OCI-LY1 (cell line): ENCODE data around the gene PAFAH2.

Source experiments
- H2AFZ ChIP-seq: fragments of 200-600 bp; sonication (generic), shearing (Covaris generic); 2 replicates; pipeline ENCODE4 v1.6.0; 2014; ENCODE audit warnings: antibody characterized with exemption, mild to moderate bottlenecking, low read length
- H3F3A ChIP-seq: fragments of 200-600 bp; sonication (generic), shearing (Covaris generic); 2 replicates; pipeline ENCODE4 v1.6.0; 2014; ENCODE audit warnings: mild to moderate bottlenecking, antibody characterized with exemption, low read length, moderate library complexity; ENCODE audit not compliant: insufficient read depth
- H3K27ac ChIP-seq: fragments of 200-600 bp; sonication (generic); 2 replicates; pipeline ENCODE4 v1.5.1; 2014; ENCODE audit warnings: low read length, mixed run types, mild to moderate bottlenecking, low read depth; ENCODE audit not compliant: poor library complexity, severe bottlenecking
- H3K27me3 ChIP-seq: fragments of 200-600 bp; sonication (generic); 2 replicates; pipeline ENCODE4 v1.6.0; 2014; ENCODE audit warnings: antibody characterized with exemption, mild to moderate bottlenecking, low read length, moderate library complexity; ENCODE audit not compliant: insufficient read depth
- H3K36me3 ChIP-seq: fragments of 200-600 bp; sonication (generic); 2 replicates; pipeline ENCODE4 v1.6.1; 2014; ENCODE audit warnings: mild to moderate bottlenecking, antibody characterized with exemption, low read length, moderate library complexity, mixed read lengths; ENCODE audit not compliant: insufficient read depth
- H3K4me1 ChIP-seq: fragments of 200-600 bp; sonication (generic); 2 replicates; pipeline ENCODE4 v1.5.1; 2014; ENCODE audit warnings: mild to moderate bottlenecking, low read length, moderate library complexity; ENCODE audit not compliant: insufficient read depth, severe bottlenecking
- H3K4me2 ChIP-seq: fragments of 200-600 bp; sonication (generic), shearing (Covaris generic); 2 replicates; pipeline ENCODE4 v1.6.1; 2014; ENCODE audit warnings: low read length
- H3K4me3 ChIP-seq: fragments of 200-600 bp; sonication (generic); 2 replicates; pipeline ENCODE4 v1.5.1; 2014; ENCODE audit warnings: low read length, low read depth, mild to moderate bottlenecking, mixed read lengths; ENCODE audit not compliant: poor library complexity, severe bottlenecking
- H3K79me2 ChIP-seq: fragments of 200-600 bp; shearing (Covaris generic); 2 replicates; pipeline ENCODE4 v1.6.1; 2016; ENCODE audit warnings: mixed run types, low read length, mixed read lengths; ENCODE audit not compliant: insufficient read depth
- H3K9ac ChIP-seq: fragments of 200-600 bp; sonication (generic), shearing (Covaris generic); 2 replicates; pipeline ENCODE4 v1.6.1; 2014; ENCODE audit warnings: mild to moderate bottlenecking, low read length, mixed read lengths
- H3K9me2 ChIP-seq: fragments of 200-600 bp; sonication (generic), shearing (Covaris generic); 2 replicates; pipeline ENCODE4 v1.6.1; 2014; ENCODE audit warnings: low read depth, mild to moderate bottlenecking, low read length, mixed read lengths
- H3K9me3 ChIP-seq: fragments of 200-600 bp; shearing (Covaris generic); 2 replicates; pipeline ENCODE4 v1.6.1; 2014; ENCODE audit warnings: low read length, mixed read lengths
- H4K20me1 ChIP-seq: fragments of 200-600 bp; sonication (generic), shearing (Covaris generic); 2 replicates; pipeline ENCODE4 v1.6.0; 2016; ENCODE audit warnings: mild to moderate bottlenecking, low read length; ENCODE audit not compliant: insufficient read depth
- EZH2 ChIP-seq: fragments of 200-600 bp; sonication (generic), shearing (Covaris generic); IDR thresholded peaks from 2 replicates; pipeline ENCODE4 v1.8.0; 2017; ENCODE audit warnings: borderline replicate concordance, mixed run types, mild to moderate bottlenecking, antibody characterized with exemption, low read length, moderate library complexity, mixed read lengths
- TF ChIP-seq, protein P1 (sequence below): fragments of 200-600 bp; sonication (generic), shearing (Covaris generic); IDR thresholded peaks from 2 replicates; pipeline ENCODE4 v1.5.1; 2017; ENCODE audit warnings: mild to moderate bottlenecking, antibody characterized with exemption, low read length, moderate library complexity, mixed read lengths

The PAFAH2 gene

DNA sequence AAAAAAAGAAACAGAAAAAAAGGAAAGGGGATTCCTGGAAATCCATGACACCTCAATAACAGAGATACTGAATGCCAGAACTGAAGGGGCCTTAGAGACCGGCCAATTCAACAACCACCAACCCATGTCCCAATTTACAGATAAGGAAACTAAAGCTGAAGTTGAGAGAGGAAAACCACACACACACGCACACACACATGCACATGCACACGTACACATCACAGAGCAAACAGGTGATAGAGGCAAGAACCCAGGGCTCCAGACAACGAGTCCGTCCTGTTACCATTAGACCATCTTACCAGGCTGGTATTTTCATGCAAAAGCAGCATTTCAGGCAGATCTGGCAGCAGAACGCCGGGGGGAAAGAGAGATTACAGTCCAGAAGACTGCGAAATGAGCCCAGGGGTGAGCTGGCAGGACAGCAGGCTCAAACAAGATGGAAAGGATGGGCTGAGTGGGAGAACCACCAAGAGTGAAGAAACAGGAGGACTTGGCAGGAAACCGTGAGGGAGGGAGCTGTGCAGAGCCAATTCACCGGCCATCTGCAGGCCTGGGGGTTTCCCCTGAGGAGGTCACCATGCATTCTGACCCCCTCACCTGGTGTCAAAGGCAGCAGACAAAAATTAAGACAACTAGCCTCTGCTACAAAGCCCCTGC is 43.5 kb downstream of the PAFAH2 start:
- Histone ChIP-seq H3F3A (no peaks in the 10 kb centered on the region), H3K27me3 (no peaks in the 10 kb centered on the region), H3K4me2 (no peak overlapping the region), H3K27ac (peak overlapping the region; percentile 47), H3K9me3 (no peaks in the 10 kb centered on the region), H3K9ac (no peak overlapping the region), H3K4me1 (peaks cover 13% of the 10 kb centered on the region), H4K20me1 (no peaks in the 10 kb centered on the region), H3K9me2 (no peaks in the 10 kb centered on the region), H2AFZ (no peak overlapping the region), H3K36me3 (peaks cover 20% of the 10 kb centered on the region), H3K79me2 (no peaks in the 10 kb centered on the region), H3K4me3 (no peak overlapping the region)
- TF ChIP-seq EZH2: no peak
- TF ChIP-seq, protein P1, sequence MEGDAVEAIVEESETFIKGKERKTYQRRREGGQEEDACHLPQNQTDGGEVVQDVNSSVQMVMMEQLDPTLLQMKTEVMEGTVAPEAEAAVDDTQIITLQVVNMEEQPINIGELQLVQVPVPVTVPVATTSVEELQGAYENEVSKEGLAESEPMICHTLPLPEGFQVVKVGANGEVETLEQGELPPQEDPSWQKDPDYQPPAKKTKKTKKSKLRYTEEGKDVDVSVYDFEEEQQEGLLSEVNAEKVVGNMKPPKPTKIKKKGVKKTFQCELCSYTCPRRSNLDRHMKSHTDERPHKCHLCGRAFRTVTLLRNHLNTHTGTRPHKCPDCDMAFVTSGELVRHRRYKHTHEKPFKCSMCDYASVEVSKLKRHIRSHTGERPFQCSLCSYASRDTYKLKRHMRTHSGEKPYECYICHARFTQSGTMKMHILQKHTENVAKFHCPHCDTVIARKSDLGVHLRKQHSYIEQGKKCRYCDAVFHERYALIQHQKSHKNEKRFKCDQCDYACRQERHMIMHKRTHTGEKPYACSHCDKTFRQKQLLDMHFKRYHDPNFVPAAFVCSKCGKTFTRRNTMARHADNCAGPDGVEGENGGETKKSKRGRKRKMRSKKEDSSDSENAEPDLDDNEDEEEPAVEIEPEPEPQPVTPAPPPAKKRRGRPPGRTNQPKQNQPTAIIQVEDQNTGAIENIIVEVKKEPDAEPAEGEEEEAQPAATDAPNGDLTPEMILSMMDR: no peak

DNA sequence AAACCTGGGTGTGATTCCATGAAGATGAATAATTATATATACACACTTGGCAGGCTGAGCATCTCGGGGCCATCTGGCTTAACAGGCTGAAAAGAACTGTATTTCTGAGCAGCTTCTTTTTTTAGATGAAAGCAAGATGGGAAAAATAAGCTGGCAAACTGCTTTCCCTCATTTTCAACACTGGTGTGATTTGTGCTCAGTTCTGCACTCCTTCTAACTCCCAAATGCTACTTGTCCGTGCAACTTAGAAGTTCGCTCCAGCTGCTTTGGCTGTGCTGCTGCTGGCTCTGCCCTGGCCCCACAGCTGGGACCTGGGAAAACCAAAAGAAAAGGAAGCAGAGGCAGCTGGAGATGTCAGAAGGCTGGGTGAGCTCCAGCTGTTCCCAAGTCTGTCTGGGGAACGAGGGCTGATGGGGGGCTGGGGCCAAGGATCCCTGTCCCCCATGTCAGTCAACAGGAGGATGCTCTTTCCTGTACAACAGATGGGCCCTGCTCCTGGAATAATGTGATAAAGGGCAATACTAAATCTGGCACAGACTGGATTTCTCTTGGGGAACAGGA is 44.9 kb downstream of the PAFAH2 start:
- Histone ChIP-seq H2AFZ (no peak overlapping the region), H3K4me3 (no peak overlapping the region), H3K4me2 (no peak overlapping the region), H3K4me1 (peaks cover 13% of the 10 kb centered on the region), H3F3A (no peaks in the 10 kb centered on the region), H4K20me1 (no peaks in the 10 kb centered on the region), H3K36me3 (peaks cover 6% of the 10 kb centered on the region), H3K27me3 (no peaks in the 10 kb centered on the region), H3K79me2 (no peaks in the 10 kb centered on the region), H3K9me2 (no peaks in the 10 kb centered on the region), H3K9me3 (no peaks in the 10 kb centered on the region), H3K9ac (no peak overlapping the region), H3K27ac (no peak overlapping the region)
- TF ChIP-seq EZH2: no peak
- TF ChIP-seq, protein P1: no peak

DNA sequence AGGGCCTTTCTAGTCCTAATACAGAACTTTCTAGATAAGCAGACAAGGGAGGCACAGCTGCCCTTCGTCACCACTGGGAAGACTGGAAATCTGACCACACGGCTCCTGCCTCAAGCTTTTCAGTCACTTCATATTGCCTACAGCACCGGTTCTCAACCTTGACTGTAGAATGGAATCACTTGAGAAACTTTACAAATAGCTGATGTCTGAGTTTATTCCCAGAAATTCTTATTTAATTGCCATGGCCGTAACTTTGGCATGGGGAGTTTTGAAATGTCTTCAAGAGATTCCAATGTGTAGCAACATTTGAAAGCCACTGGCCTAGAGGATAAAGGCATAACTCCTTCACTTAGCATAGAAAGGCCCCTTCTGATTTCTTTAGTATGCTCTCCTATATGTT is 49.2 kb downstream of the PAFAH2 start:
- Histone ChIP-seq H3K79me2 (no peaks in the 10 kb centered on the region), H4K20me1 (no peaks in the 10 kb centered on the region), H3K4me1 (no peaks in the 10 kb centered on the region), H3K4me3 (no peak overlapping the region), H3K36me3 (no peaks in the 10 kb centered on the region; the same call in 1 of the 2 replicates), H3K9ac (no peak overlapping the region), H2AFZ (no peak overlapping the region), H3K27me3 (no peaks in the 10 kb centered on the region), H3F3A (no peaks in the 10 kb centered on the region), H3K9me2 (no peaks in the 10 kb centered on the region), H3K4me2 (no peak overlapping the region), H3K27ac (no peak overlapping the region), H3K9me3 (no peaks in the 10 kb centered on the region)
- TF ChIP-seq, protein P1: no peak
- TF ChIP-seq EZH2: no peak
